K562 (cell line): Measurements from ENCODE around the gene OR2J3. TPM values are rescaled to one million over a fixed set of nuclear protein-coding genes. Genes with fewer than 3 reads are reported as not detected.
"Not testable (repeated sequence)": the region's sequence is repeated elsewhere in the genome, so short reads cannot be mapped to it uniquely, and the experiment has no call there.

Experiments used
- ATAC-seq: fragments of 200-7000 bp; cut with Tn5 transposase; 3 replicates; pipeline ENCODE4 v1.9.1; 2020; ENCODE audit warnings: moderate library complexity
- BruUV-seq: library from RNA; stranded (reverse); fragments of 400-500 nt; replicated peaks from 2 replicates; lab custom pipeline; 2021; lab: Mats Ljungman, UMichigan
- CTCF ChIA-PET: fragments of 300-600 bp; formaldehyde crosslinking; extraction: SDS; loops from one replicate; lab custom pipeline; 2021; ENCODE audit warnings: low intra/inter-chr PET ratio; lab: Yijun Ruan, JAX
- POLR2A ChIA-PET: fragments of 300-600, 350-650 bp; sonication (Branson Sonifier 250); formaldehyde crosslinking; extraction: SDS; loops from one replicate; lab custom pipeline; 2021; ENCODE audit warnings: antibody characterized with exemption, inconsistent platforms; lab: Yijun Ruan, JAX
- DNase-seq, 4 experiments: peaks; one replicate each; pipeline versions ENCODE4 v3.0.0 to v3.0.0-alpha.2; 2011 to 2018; ENCODE audit warnings: low spot score in 3 of 4, mixed read lengths in 3 of 4; ENCODE audit errors: extremely low read depth in 1 of 4
- FAIRE-seq: peaks from 2 replicates; lab custom pipeline; 2011; peaks lifted over from hg19 to GRCh38; lab: Jason Lieb, UNC
- H2AFZ ChIP-seq: 2 replicates; pipeline ENCODE4 v1.6.0; 2011; ENCODE audit warnings: low read depth, low read length, control low read depth, inconsistent platforms
- H3K27ac ChIP-seq: fragments of 200-600 bp; 3 replicates; pipeline ENCODE4 v1.8.0; 2011; ENCODE audit warnings: low read depth, mild to moderate bottlenecking, control low read depth, inconsistent platforms, low read length, moderate library complexity, mixed read lengths; ENCODE audit errors: extremely low read depth
- H3K27me3 ChIP-seq, 2 experiments: fragments of 300-600 bp in 1 of 2; 2 replicates in 1 of 2; 3 replicates in 1 of 2; pipeline versions ENCODE4 v1.6.0 to v1.8.0; 2011; ENCODE audit warnings: inconsistent platforms in 2 of 2, low read length in 2 of 2, mild to moderate bottlenecking in 1 of 2, mixed read lengths in 1 of 2, moderate library complexity in 1 of 2; ENCODE audit not compliant: control insufficient read depth in 2 of 2, insufficient read depth in 2 of 2
- H3K36me3 ChIP-seq: fragments of 300-600 bp; 3 replicates; pipeline ENCODE4 v1.8.0; 2011; ENCODE audit warnings: mild to moderate bottlenecking, low read length, inconsistent platforms; ENCODE audit not compliant: control insufficient read depth, insufficient read depth
- H3K4me1 ChIP-seq, 2 experiments: fragments of 200-600 bp in 1 of 2; replicated peaks in 1 of 2; 2 replicates in 1 of 2; 3 replicates in 1 of 2; pipeline versions ENCODE4 v1.5.1 to v1.8.0; 2011; ENCODE audit warnings: inconsistent platforms in 2 of 2, low read length in 2 of 2, mild to moderate bottlenecking in 1 of 2, mixed read lengths in 1 of 2, moderate library complexity in 1 of 2; ENCODE audit not compliant: control insufficient read depth in 2 of 2, insufficient read depth in 2 of 2
- H3K4me2 ChIP-seq: 2 replicates; pipeline ENCODE4 v1.6.1; 2011; ENCODE audit warnings: low read length, control low read depth, inconsistent platforms, mixed read lengths; ENCODE audit not compliant: insufficient read depth
- H3K4me3 ChIP-seq: fragments of 200-600 bp; sonication (generic), shearing (Covaris generic); 2 replicates; pipeline ENCODE4 v1.5.1; 2016; ENCODE audit warnings: control low read depth, inconsistent platforms
- H3K79me2 ChIP-seq: fragments of 200-600 bp; 3 replicates; pipeline ENCODE4 v1.8.0; 2011; ENCODE audit warnings: low read length, inconsistent platforms; ENCODE audit not compliant: control insufficient read depth, insufficient read depth
- H3K9ac ChIP-seq, 2 experiments: 2 replicates each; pipeline versions ENCODE4 v1.6.0 to v1.6.1; 2011; ENCODE audit warnings: low read depth in 2 of 2, low read length in 2 of 2, control low read depth in 1 of 2, inconsistent platforms in 1 of 2, mild to moderate bottlenecking in 1 of 2, mixed read lengths in 1 of 2; ENCODE audit not compliant: insufficient read depth in 1 of 2
- H3K9me1 ChIP-seq: one replicate; pipeline ENCODE4 v1.6.0; 2011; ENCODE audit warnings: inconsistent platforms, mild to moderate bottlenecking, low read length, moderate library complexity; ENCODE audit not compliant: control insufficient read depth, insufficient read depth
- H3K9me3 ChIP-seq: replicated peaks from 2 replicates; pipeline ENCODE4 v1.5.1; 2011; ENCODE audit warnings: low read depth, low read length, inconsistent platforms; ENCODE audit not compliant: control insufficient read depth, insufficient read depth
- H4K20me1 ChIP-seq: replicated peaks from 2 replicates; pipeline ENCODE4 v1.6.1; 2011; ENCODE audit warnings: low read length, inconsistent platforms, mixed read lengths; ENCODE audit not compliant: control insufficient read depth, insufficient read depth
- CTCF ChIP-seq, 3 experiments: IDR thresholded peaks in 2 of 3; conservative IDR thresholded peaks in 1 of 3; 2 replicates each; pipeline ENCODE4 v1.5.1; 2011 to 2012; ENCODE audit warnings: low read length in 3 of 3, mild to moderate bottlenecking in 3 of 3, control low read depth in 2 of 3, improper control_type of control experiment in 1 of 3, inconsistent platforms in 1 of 3, low read depth in 1 of 3, mixed read lengths in 1 of 3, moderate library complexity in 1 of 3; ENCODE audit not compliant: insufficient read depth in 2 of 3
- PCBP2 ChIP-seq: fragments of 200-400 bp; formaldehyde crosslinking; IDR thresholded peaks from 2 replicates; pipeline ENCODE4 v1.6.1; 2018; ENCODE audit warnings: low read length, low read depth, mild to moderate bottlenecking, moderate library complexity; ENCODE audit not compliant: poor library complexity, severe bottlenecking
- RBM25 ChIP-seq: fragments of 200-400 bp; formaldehyde crosslinking; IDR thresholded peaks from 2 replicates; pipeline ENCODE4 v1.6.1; 2018; ENCODE audit warnings: low read length, low read depth, moderate library complexity; ENCODE audit not compliant: severe bottlenecking
- ZNF146 ChIP-seq: IDR thresholded peaks from one replicate; pipeline ENCODE4 v1.6.1; 2018; ENCODE audit warnings: missing compliant biosample characterization; ENCODE audit not compliant: unreplicated experiment
- ZNF707 ChIP-seq: fragments of 250-450 bp; sonication (Bioruptor Pico); conservative IDR thresholded peaks from 2 replicates; pipeline ENCODE4 v1.8.0; 2022; ENCODE audit warnings: inconsistent platforms, mild to moderate bottlenecking, moderate library complexity
- WGBS: fragments of 100-300 bp; shearing (Covaris generic); methylation state at CpG from one replicate; pipeline ENCODE4 v1.1.6; 2016; ENCODE audit warnings: low coverage, mixed read lengths; ENCODE audit not compliant: insufficient coverage; ENCODE audit errors: missing lambda C conversion rate; 5-methylcytosine and 5-hydroxymethylcytosine counted together
- in situ Hi-C: fragments of 300-500 bp; cut with MboI; formaldehyde crosslinking; loops from 4 replicates; pipeline ENCODE4 v1.15.0; 2018; ENCODE audit warnings: inconsistent platforms, mixed read lengths
- intact Hi-C: fragments of 100-400 bp; cut with micrococcal nuclease; formaldehyde crosslinking; loops from 2 replicates; pipeline ENCODE4 v1.14.2; 2022
- polyA plus RNA-seq, 8 experiments: library from polyadenylated mRNA; depleted of rRNA in 4 of 8; stranded (reverse) in 5 of 8; unstranded in 3 of 8; fragments of >200 nt; fragmentation: Nextera tagmentation in 2 of 8; fragmentation: Illumina TruSeq in 1 of 8; extraction: Ambion mirVana in 2 of 8; extraction: Trizol in 1 of 8; gene quantifications; 2 replicates each; pipeline versions ENCODE4 v1.2.1 to v1.2.3, GENCODE V29; 2011 to 2014; ENCODE audit warnings: inconsistent platforms in 1 of 8, missing spikeins in 1 of 8
- total RNA-seq, 7 experiments: library from RNA; depleted of rRNA in 6 of 7; stranded (reverse); fragments of >200 nt in 6 of 7; fragmentation: Illumina TruSeq in 2 of 7; extraction: Trizol in 2 of 7; gene quantifications; 2 replicates each; pipeline versions ENCODE4 v1.2.1 to v1.2.3, GENCODE V29; 2011 to 2021; ENCODE audit warnings: low replicate concordance in 1 of 7

Gene OR2J3
- total and polyA plus RNA-seq, 9 of the 15 experiments (the other 6 are each of a cell fraction or from before 2014, with no cell fraction given): 0.14 to 0.17 TPM; not detected in 7

- whole genome bisulfite sequencing: 2% methylated on average over 3 of the region's 3 CpGs
- H3K9ac ChIP-seq, H3K9me1 ChIP-seq, H2AFZ ChIP-seq, H3K79me2 ChIP-seq, H3K36me3 ChIP-seq, H4K20me1 ChIP-seq, H3K4me1 ChIP-seq, POLR2A ChIA-PET, H3K27ac ChIP-seq, FAIRE-seq, intact Hi-C loops, H3K9me3 ChIP-seq, H3K27me3 ChIP-seq, BruUV-seq, ATAC-seq, H3K4me3 ChIP-seq, H3K4me2 ChIP-seq, DNase-seq, in situ Hi-C loops, CTCF ChIA-PET: not testable (repeated sequence)
- TF ChIP-seq ZNF146 (CRISPR knock-in tag): peak; percentile 70
- peak; percentile 15 for TF ChIP-seq RBM25
Measured at GRCh38 chr6:29149444-29149843, 41.6 kb downstream of the OR2J3 start.

DNA sequence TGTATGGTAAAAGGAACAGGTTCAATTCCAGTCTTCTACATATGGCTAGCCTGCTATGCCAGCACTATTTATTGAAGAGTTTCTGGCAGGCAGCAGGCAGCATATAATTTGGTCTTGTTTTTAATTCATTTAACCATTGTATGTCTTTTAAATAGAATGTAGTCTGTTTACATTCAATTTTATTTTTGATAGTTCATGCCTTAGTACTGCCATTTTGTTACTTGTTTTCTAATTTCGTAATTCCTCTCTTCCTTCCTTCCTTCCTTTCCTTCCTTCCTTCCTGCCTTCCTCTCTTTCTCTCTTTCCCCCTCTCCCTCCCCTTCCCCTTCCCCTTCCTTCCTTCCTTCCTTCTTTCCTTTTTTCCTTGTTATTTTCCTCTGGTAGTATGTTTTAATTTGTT lies 45.2 kb downstream of the OR2J3 start:
- H3K36me3 ChIP-seq: no peaks in the 10 kb centered on the region
- no peak for TF ChIP-seq CTCF (IDR thresholded peaks at IDR 0.05 in 2 of 3, conservative IDR thresholded peaks at IDR 0.05 in 1 of 3; ENCODE audit: insufficient read depth in 2 of 3, low read depth in 1 of 3, low read length in 3 of 3)
- peak; percentile 60 for TF ChIP-seq PCBP2
- no peak for TF ChIP-seq ZNF707
- TF ChIP-seq, all 486 proteins: peak for 1
- Histone ChIP-seq H3K4me3 (no peak overlapping the region), H4K20me1 (no peaks in the 10 kb centered on the region), H3K27me3 (no peaks in the 10 kb centered on the region; a peak in 1 of 5 replicates), H3K79me2 (no peaks in the 10 kb centered on the region), H3K9me1 (no peaks in the 10 kb centered on the region), H3K9me3 (no peaks in the 10 kb centered on the region), H3K4me2 (no peak overlapping the region), H3K4me1 (no peaks in the 10 kb centered on the region), H3K9ac (no peak overlapping the region), H3K27ac (no peak overlapping the region), H2AFZ (no peak overlapping the region)
- no peak for DNase-seq
- no TSS peak for BruUV-seq
- in situ Hi-C loops: no loop called here
- intact Hi-C loops: no loop called here
- ChIA-PET POLR2A (no interaction called here), CTCF (no interaction called here)
- WGBS: 0% methylated on average over 1 of the region's 1 CpG
- FAIRE-seq: no peak
- no peak for ATAC-seq
